GM04504 (cell line): ENCODE measurements around the gene CTXN3.
"Not testable (repeated sequence)": the region's sequence is repeated elsewhere in the genome, so short reads cannot be mapped to it uniquely, and the experiment has no call there.

Experiments
- DNase-seq: peaks from one replicate; pipeline ENCODE4 v3.0.0-alpha.2; 2012; ENCODE audit warnings: low read depth

Gene CTXN3

DNA sequence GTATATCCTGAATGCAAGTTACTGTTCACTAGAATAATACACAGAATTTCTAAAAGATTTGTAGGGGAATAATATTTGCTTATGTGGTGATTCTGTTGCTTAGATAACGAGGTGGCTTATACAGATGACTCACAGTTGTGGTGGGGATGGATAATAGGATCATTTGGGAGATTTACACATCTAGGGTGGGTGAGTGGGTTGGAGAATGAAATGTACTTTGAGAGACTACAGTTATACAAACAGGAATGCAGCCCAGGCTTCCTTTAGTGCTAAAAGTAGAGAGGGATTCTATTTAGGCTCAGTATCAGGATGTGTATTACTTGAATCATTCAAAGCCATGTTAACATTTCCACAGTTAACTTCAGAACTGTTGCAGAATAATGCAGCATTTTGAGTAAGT lies 1.8 kb downstream of the CTXN3 start:
- no peak for DNase-seq

GRCh38 chr5:127652952-127653611 lies 4.2 kb downstream of the CTXN3 start:
- no peak for DNase-seq

DNA sequence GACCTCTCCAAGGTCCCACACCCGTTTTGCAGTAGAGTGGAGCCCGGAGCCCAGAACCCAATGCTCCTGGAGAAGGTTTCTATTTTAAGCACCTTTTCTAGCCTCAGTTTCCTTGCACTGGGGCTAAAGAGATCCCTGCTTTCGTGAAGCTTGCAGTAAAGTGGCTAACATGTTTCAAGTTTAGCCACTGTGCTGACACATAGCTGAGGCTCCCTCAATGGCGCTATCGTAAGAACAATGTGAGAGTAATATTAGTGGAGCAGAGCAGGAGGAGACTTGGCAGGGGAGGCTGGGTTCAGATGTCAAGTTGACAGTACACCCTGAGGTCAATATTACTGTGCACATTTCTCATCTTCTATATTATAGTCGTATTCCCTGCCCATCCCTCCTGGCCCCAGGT lies 7.9 kb downstream of the CTXN3 start:
- DNase-seq, result no peak

DNA sequence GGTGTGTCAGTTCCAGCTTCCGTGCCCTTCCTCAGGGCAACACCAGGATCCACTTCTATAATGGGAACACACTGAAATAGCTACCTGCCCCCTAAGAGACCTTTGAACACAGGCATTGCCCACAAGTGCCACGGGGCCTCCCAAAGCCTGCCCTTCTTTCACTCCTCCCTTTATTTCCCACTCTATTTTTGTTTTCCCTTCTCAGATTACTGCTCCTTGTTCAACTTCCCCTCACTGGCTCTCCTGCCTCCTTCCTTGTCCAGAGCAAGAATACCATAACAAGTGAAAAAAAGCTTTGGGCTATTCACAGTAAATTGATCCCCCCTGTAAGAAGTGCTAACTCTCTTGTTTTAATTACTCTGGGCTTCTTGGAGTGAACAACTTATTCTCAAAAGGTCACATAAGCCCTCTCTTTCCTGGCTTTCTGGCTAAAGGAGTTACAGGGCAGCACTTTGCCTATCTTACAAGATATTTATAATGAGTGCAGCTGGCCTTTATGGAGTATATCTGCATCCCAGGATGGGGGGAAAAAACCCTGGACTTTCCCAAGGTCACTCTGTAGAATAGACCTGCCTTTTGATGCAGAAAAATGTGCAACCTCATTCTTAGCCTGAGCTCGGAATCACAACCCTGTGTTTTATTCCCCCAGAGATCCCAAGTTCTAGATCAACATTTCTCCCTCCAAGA lies 11.3 kb downstream of the CTXN3 start:
- no peak for DNase-seq

DNA sequence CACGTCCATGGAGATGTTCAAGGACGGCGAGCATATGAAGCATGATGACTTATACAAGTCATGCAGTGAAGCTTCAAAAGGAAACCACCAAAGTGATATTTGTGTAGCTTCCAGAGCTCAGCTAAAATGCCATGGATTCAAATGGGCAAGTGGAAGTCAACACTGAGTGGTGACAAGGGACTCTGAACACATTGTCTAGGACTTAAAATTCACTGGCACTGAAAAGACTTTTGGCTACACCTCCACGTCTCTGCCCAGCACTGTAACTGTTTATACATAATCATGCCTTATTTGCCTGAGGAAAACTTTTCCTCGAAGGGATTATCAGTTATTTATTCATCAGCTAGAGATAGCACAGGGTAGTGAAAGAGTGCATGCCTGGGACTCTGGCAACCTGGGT lies 15.2 kb downstream of the CTXN3 start:
- no peak for DNase-seq

GRCh38 chr5:127665641-127666040 lies 16.8 kb downstream of the CTXN3 start:
- DNase-seq, result no peak

DNA sequence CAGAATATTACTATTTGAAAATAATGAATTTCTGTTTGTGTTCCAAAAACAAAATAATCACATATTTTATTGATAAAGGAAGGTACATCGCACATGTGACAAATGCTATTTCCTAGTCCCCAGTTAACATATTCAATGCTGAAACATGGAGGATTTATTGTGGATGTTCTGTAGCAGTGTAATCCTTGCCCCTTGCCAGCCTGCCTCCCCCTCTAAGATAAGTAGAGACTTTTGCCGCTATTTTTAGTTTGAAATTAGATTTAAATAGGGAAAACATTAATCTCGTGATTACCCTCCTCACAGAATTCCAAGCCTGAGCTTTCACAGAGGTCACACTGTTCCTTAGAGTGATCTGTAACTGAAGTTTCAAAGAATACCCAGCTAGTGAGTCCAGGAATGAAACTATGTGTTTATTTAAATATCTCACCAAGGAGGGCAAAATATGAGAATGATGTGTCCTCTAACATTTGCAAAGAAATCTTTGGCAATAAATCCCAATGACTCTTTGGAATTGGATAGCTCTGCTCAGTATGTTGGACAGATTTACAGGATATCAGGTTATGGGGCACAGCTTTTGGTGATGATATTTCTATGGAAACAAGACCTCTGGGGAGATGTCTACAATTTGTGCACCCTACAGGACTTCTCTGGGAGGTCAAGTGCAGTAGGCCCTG lies 17.3 kb downstream of the CTXN3 start:
- DNase-seq, result no peak

DNA sequence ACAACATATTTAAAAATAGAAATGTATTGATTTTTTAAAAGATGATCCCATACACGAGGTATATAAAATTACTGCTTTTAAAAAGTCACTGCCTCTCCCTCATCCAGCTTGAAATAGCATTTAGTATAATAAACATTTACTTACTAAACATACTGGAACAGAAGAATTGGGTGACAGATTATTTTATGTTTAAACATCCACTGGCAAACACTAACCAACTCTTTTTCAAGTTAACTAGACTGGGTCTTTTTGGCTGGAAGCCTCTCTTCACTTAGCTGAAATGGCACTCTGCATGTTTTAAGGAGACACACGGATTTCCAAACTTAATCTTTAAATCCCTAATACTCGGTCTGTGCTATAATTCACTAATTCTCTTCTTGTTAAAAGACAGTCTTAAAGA lies 19.0 kb downstream of the CTXN3 start:
- no peak for DNase-seq

- DNase-seq, result no peak
These were observed 22.3 kb downstream of the CTXN3 start for GRCh38 chr5:127671218-127671617.

DNA sequence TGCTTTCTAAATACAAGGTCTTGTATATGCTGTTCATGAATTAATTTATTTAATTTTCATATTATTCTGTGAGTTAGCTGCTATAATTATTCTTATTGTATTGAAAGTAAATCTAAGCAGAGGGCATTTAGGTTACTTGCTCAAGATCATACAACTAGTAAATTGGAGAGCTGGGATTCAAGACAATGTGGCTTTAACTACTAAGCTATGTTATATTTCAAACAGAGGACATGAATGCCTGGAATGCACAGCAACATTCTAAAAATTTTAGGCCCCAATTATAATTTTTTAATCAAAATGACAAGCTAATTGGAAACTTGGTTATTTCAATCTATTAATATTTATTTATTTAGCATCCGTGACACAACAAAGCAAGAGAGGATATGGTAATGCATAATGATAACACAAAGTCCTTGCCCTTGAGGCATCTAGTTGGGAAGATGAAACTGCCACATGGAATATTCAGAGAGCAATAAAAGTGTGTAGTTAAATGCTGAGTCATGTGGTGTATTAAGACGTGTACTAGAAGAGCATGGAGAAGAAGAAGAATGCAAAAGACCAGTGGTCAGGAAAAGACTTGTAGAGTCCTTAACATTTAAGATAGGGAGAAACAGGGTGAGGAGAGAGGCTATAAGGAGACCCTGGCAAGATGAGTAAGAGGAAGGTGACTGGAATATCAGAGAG lies 24.4 kb downstream of the CTXN3 start:
- DNase-seq, result no peak

- DNase-seq, result not testable (repeated sequence)
These were observed 28.1 kb downstream of the CTXN3 start for GRCh38 chr5:127676951-127677350.

GRCh38 chr5:127679691-127680330 lies 30.9 kb downstream of the CTXN3 start:
- DNase-seq, result not testable (repeated sequence)

- DNase-seq, result no peak
These were observed 31.7 kb downstream of the CTXN3 start for GRCh38 chr5:127680595-127680994.

- no peak for DNase-seq
These were observed 34.1 kb downstream of the CTXN3 start for GRCh38 chr5:127683008-127683407.

- DNase-seq, result no peak
These were observed 36.0 kb downstream of the CTXN3 start for GRCh38 chr5:127684726-127685467.

- no peak for DNase-seq
These were observed 36.8 kb downstream of the CTXN3 start for GRCh38 chr5:127685662-127686061.

DNA sequence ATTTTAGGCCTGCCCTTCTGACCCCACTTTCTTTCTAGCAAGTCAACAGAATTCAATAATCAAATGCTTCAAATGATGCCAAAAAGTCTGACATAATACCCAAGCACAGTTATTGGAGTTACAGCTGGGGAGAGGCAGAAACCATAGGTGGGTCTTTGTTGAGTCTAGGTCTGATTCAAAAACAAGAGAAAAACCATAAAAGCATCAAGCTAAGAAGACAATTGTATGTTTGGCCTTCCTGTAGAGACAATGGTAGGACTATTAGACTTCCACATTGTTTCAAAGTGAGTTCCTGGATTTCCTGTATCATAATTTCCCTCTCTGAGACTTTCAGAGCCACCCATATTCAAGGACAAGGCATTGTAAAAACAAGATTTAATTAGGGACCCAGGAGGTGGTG lies 37.5 kb downstream of the CTXN3 start:
- no peak for DNase-seq

DNA sequence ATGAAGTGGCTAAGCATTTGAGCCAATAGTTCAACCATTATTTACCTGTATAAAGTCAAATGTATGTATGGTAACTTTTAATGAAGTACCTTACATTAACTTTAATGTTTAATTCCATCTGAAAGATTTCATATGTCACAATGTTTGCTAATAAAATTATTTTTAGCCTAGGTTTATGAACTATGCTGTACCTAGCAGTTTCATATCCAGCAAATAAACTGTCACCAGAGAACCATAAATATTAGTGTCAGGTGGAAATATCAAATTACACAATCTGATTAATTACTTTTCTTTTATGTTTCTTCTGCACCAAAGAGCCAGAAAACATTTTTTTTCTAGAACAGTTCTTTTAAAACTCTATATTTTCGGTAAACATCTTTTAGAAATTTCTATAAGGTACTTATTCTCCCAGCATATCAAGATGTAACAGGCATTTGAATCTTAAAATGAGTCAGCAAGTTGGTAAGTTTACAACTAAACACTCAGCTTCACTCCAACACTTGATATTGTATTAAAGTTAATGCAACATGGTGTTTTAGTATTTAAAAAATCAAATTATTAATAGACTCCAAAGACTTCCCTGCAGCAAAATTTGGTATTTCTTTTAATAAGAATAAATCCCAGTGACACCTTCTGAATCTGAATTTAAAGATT lies 45.8 kb downstream of the CTXN3 start:
- DNase-seq, result no peak

DNA sequence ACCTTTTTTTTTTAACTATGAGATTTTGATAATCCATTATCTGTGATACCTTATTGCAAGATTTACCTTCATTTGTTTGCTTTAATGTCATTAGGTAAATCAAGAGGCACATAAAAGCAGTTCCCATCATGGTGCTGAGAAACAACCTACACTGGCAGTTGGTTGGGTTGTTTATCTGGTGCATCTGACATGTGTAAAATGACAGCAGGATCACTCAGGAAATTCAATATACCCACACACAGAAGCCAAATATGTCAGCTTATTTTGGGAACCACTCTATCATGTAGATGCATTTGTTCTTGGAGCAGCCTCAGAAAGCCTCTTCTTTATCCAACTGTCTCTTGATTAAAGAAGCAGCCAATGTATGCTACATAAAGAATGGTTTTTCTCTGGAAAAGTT lies 46.5 kb downstream of the CTXN3 start:
- no peak for DNase-seq

- no peak for DNase-seq
These were observed 47.8 kb downstream of the CTXN3 start for GRCh38 chr5:127696683-127697082.
